Effector CD4-positive, alpha-beta T cell (primary cell): ENCODE data around the gene ANAPC2.
A peak's percentile ranks its signal among the peaks of the same experiment; 100 is the strongest.

Source experiments
- DNase-seq: peaks from one replicate; pipeline ENCODE4 v3.0.0-alpha.2; 2020

The ANAPC2 gene

GRCh38 chr9:137160054-137160425 lies 28.3 kb downstream of the ANAPC2 start:
- no peak for DNase-seq

- DNase-seq, result no peak
Observed at GRCh38 chr9:137159105-137160053, 29.0 kb downstream of the ANAPC2 start.

GRCh38 chr9:137158625-137159024 lies 29.7 kb downstream of the ANAPC2 start:
- no peak for DNase-seq

- DNase-seq, result no peak
Observed at GRCh38 chr9:137157618-137158415, 30.5 kb downstream of the ANAPC2 start.

- DNase-seq, result peak; percentile 31
Observed at GRCh38 chr9:137156567-137157375, 31.6 kb downstream of the ANAPC2 start.

- no peak for DNase-seq
Observed at GRCh38 chr9:137152844-137153405, 35.4 kb downstream of the ANAPC2 start.

GRCh38 chr9:137150617-137151457 lies 37.5 kb downstream of the ANAPC2 start:
- DNase-seq, result no peak

- no peak for DNase-seq
Observed at GRCh38 chr9:137149942-137150616, 38.3 kb downstream of the ANAPC2 start.

GRCh38 chr9:137149363-137149762 lies 39.0 kb downstream of the ANAPC2 start:
- DNase-seq, result no peak

GRCh38 chr9:137148661-137149060 lies 39.7 kb downstream of the ANAPC2 start:
- DNase-seq, result no peak

- no peak for DNase-seq
Observed at GRCh38 chr9:137148242-137148641, 40.1 kb downstream of the ANAPC2 start.

- DNase-seq, result no peak
Observed at GRCh38 chr9:137147793-137148160, 40.6 kb downstream of the ANAPC2 start.

GRCh38 chr9:137147091-137147792 lies 41.1 kb downstream of the ANAPC2 start:
- no peak for DNase-seq

- no peak for DNase-seq
Observed at GRCh38 chr9:137146527-137146918, 41.8 kb downstream of the ANAPC2 start.

- no peak for DNase-seq
Observed at GRCh38 chr9:137145731-137146526, 42.4 kb downstream of the ANAPC2 start.

- DNase-seq, result no peak
Observed at GRCh38 chr9:137143459-137143858, 44.9 kb downstream of the ANAPC2 start.

GRCh38 chr9:137141976-137142936 lies 46.1 kb downstream of the ANAPC2 start:
- DNase-seq, result no peak
